ENCODE measurements around the gene MYF6.

DNA sequence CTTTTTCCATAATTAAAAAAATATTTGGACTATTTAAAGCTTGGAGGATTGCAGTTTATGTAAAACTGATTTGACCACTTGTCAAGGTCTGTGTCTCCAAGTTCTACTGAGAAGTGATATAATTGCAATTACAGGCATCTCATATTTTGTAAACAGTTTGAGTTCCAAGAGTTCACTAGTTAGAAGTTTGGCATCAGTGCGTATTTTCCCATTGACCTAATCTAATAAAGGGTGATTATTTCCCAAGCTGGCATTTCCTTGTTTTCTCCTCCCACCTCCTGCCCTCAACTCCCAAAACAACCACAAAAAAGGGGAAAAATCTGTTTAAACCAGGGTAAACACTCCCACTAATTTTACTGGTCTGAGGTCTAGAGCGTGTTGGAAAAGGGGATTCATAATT lies 3.0 kb upstream of the MYF6 start:
- TF ChIP-seq, protein P1, sequence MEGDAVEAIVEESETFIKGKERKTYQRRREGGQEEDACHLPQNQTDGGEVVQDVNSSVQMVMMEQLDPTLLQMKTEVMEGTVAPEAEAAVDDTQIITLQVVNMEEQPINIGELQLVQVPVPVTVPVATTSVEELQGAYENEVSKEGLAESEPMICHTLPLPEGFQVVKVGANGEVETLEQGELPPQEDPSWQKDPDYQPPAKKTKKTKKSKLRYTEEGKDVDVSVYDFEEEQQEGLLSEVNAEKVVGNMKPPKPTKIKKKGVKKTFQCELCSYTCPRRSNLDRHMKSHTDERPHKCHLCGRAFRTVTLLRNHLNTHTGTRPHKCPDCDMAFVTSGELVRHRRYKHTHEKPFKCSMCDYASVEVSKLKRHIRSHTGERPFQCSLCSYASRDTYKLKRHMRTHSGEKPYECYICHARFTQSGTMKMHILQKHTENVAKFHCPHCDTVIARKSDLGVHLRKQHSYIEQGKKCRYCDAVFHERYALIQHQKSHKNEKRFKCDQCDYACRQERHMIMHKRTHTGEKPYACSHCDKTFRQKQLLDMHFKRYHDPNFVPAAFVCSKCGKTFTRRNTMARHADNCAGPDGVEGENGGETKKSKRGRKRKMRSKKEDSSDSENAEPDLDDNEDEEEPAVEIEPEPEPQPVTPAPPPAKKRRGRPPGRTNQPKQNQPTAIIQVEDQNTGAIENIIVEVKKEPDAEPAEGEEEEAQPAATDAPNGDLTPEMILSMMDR (IDR thresholded peaks at IDR 0.05; ENCODE audit: low read depth, low read length), result no peak
- TF ChIP-seq, protein P2, sequence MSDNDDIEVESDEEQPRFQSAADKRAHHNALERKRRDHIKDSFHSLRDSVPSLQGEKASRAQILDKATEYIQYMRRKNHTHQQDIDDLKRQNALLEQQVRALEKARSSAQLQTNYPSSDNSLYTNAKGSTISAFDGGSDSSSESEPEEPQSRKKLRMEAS (IDR thresholded peaks at IDR 0.05; ENCODE audit: low read depth, low read length), result no peak

All from NB4 (cell line).